ENCODE data around the gene RRAS.

DNA sequence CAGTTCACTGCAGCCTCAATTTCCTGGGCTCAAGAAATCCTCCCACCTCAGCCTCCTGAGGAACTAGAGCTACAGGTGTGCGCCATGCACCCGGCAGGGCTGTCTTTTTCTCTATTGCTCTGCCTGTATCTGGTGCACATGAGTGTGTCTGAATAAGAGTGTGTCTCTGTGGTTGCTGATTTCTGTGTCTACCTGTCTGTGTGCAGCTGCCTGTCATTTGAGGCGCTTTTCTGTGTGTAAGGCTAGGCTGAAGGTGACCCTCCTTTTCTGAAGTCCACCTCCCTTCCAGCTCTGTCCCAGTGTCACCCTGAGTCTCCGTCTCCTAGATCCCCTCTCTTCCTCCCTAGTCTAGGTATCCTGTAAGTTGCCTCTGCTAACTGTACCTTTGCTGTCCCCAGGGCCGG, 50.4 kb downstream of the RRAS start:
- TF ChIP-seq, protein P1, sequence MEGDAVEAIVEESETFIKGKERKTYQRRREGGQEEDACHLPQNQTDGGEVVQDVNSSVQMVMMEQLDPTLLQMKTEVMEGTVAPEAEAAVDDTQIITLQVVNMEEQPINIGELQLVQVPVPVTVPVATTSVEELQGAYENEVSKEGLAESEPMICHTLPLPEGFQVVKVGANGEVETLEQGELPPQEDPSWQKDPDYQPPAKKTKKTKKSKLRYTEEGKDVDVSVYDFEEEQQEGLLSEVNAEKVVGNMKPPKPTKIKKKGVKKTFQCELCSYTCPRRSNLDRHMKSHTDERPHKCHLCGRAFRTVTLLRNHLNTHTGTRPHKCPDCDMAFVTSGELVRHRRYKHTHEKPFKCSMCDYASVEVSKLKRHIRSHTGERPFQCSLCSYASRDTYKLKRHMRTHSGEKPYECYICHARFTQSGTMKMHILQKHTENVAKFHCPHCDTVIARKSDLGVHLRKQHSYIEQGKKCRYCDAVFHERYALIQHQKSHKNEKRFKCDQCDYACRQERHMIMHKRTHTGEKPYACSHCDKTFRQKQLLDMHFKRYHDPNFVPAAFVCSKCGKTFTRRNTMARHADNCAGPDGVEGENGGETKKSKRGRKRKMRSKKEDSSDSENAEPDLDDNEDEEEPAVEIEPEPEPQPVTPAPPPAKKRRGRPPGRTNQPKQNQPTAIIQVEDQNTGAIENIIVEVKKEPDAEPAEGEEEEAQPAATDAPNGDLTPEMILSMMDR (IDR thresholded peaks at IDR 0.05; ENCODE audit: low read depth, low read length, missing input control), result no peak
- TF ChIP-seq, protein P2, sequence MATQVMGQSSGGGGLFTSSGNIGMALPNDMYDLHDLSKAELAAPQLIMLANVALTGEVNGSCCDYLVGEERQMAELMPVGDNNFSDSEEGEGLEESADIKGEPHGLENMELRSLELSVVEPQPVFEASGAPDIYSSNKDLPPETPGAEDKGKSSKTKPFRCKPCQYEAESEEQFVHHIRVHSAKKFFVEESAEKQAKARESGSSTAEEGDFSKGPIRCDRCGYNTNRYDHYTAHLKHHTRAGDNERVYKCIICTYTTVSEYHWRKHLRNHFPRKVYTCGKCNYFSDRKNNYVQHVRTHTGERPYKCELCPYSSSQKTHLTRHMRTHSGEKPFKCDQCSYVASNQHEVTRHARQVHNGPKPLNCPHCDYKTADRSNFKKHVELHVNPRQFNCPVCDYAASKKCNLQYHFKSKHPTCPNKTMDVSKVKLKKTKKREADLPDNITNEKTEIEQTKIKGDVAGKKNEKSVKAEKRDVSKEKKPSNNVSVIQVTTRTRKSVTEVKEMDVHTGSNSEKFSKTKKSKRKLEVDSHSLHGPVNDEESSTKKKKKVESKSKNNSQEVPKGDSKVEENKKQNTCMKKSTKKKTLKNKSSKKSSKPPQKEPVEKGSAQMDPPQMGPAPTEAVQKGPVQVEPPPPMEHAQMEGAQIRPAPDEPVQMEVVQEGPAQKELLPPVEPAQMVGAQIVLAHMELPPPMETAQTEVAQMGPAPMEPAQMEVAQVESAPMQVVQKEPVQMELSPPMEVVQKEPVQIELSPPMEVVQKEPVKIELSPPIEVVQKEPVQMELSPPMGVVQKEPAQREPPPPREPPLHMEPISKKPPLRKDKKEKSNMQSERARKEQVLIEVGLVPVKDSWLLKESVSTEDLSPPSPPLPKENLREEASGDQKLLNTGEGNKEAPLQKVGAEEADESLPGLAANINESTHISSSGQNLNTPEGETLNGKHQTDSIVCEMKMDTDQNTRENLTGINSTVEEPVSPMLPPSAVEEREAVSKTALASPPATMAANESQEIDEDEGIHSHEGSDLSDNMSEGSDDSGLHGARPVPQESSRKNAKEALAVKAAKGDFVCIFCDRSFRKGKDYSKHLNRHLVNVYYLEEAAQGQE (IDR thresholded peaks at IDR 0.05), result no peak
- TF ChIP-seq, protein P3, sequence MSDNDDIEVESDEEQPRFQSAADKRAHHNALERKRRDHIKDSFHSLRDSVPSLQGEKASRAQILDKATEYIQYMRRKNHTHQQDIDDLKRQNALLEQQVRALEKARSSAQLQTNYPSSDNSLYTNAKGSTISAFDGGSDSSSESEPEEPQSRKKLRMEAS (IDR thresholded peaks at IDR 0.05), result no peak
- no peak for TF ChIP-seq SP1 (IDR thresholded peaks at IDR 0.05)
- TF ChIP-seq EGR1 (IDR thresholded peaks at IDR 0.05; ENCODE audit: low read depth in 2 of 2), result no peak
- TF ChIP-seq JUND (IDR thresholded peaks at IDR 0.05), result no peak
- TF ChIP-seq YY1 (IDR thresholded peaks at IDR 0.05), result no peak
- TF ChIP-seq, protein P4, sequence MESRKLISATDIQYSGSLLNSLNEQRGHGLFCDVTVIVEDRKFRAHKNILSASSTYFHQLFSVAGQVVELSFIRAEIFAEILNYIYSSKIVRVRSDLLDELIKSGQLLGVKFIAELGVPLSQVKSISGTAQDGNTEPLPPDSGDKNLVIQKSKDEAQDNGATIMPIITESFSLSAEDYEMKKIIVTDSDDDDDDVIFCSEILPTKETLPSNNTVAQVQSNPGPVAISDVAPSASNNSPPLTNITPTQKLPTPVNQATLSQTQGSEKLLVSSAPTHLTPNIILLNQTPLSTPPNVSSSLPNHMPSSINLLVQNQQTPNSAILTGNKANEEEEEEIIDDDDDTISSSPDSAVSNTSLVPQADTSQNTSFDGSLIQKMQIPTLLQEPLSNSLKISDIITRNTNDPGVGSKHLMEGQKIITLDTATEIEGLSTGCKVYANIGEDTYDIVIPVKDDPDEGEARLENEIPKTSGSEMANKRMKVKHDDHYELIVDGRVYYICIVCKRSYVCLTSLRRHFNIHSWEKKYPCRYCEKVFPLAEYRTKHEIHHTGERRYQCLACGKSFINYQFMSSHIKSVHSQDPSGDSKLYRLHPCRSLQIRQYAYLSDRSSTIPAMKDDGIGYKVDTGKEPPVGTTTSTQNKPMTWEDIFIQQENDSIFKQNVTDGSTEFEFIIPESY (IDR thresholded peaks at IDR 0.05), result no peak

All from liver (tissue), 3 donors.